Measurements from ENCODE around the gene EIF1AD.
A peak's percentile ranks its signal among the peaks of the same experiment; 100 is the strongest.

Gene EIF1AD

GRCh38 chr11:66045177-66045639 lies 43.3 kb upstream of the EIF1AD start:
- TF ChIP-seq ZFX (IDR thresholded peaks at IDR 0.05) (no peak), CTCF (conservative IDR thresholded peaks at IDR 0.05) (peak; percentile 98)
- no peak overlapping the region for H3K27ac ChIP-seq

GRCh38 chr11:66044757-66045156 lies 42.8 kb upstream of the EIF1AD start:
- H3K27ac ChIP-seq = no peak overlapping the region
- TF ChIP-seq CTCF (conservative IDR thresholded peaks at IDR 0.05) (0 out of 2 replicates have a peak, but pooled peaks have one; percentile 59), ZFX (IDR thresholded peaks at IDR 0.05) (no peak)

- no peak for TF ChIP-seq ZFX (IDR thresholded peaks at IDR 0.05)
- no peak for TF ChIP-seq CTCF (conservative IDR thresholded peaks at IDR 0.05)
- no peak overlapping the region for H3K27ac ChIP-seq
Measured at GRCh38 chr11:66042996-66043906, 41.3 kb upstream of the EIF1AD start.

GRCh38 chr11:66042227-66042995 lies 40.5 kb upstream of the EIF1AD start:
- TF ChIP-seq ZFX (IDR thresholded peaks at IDR 0.05) = no peak
- no peak for TF ChIP-seq CTCF (conservative IDR thresholded peaks at IDR 0.05)

GRCh38 chr11:66039765-66040164 lies 37.8 kb upstream of the EIF1AD start:
- H3K27ac ChIP-seq = no peak overlapping the region
- no peak for TF ChIP-seq ZFX (IDR thresholded peaks at IDR 0.05)
- no peak for TF ChIP-seq CTCF (conservative IDR thresholded peaks at IDR 0.05)

More at GRCh38 chr11:66042227-66042995, 40.5 kb upstream of the EIF1AD start:
- H3K27ac ChIP-seq = no peak overlapping the region

- no peak overlapping the region for H3K27ac ChIP-seq
- no peak for TF ChIP-seq CTCF (conservative IDR thresholded peaks at IDR 0.05)
- no peak for TF ChIP-seq ZFX (IDR thresholded peaks at IDR 0.05)
Measured at GRCh38 chr11:66037327-66037726, 35.4 kb upstream of the EIF1AD start.

GRCh38 chr11:66036334-66036710 lies 34.4 kb upstream of the EIF1AD start:
- no peak overlapping the region for H3K27ac ChIP-seq
- no peak for TF ChIP-seq ZFX (IDR thresholded peaks at IDR 0.05)
- no peak for TF ChIP-seq CTCF (conservative IDR thresholded peaks at IDR 0.05)

Data from C4-2B (cell line).